Prostate gland (tissue), 2 donors: ENCODE data around the gene EPX. TPM values are rescaled to one million over a fixed set of nuclear protein-coding genes. Genes with fewer than 3 reads are reported as not detected.

Source experiments
- DNase-seq: peaks from one replicate; pipeline ENCODE4 v3.0.0-alpha.2; 2019; ENCODE audit warnings: low spot score
- H3K27ac ChIP-seq, 2 donors: fragments of 200-600 bp; sonication (generic); 2 replicates each; pipeline ENCODE4 v1.5.1; 2017 to 2019
- H3K27me3 ChIP-seq: fragments of 200-600 bp; sonication (generic); replicated peaks from 2 replicates; pipeline ENCODE4 v1.5.1; 2019; ENCODE audit not compliant: insufficient read depth
- H3K36me3 ChIP-seq, 2 donors: fragments of 200-600 bp; sonication (generic); 1 replicate in 1 of 2; 2 replicates in 1 of 2; pipeline versions ENCODE4 v1.5.1 to v1.8.1; 2017 to 2019
- H3K4me1 ChIP-seq: fragments of 200-600 bp; sonication (generic); replicated peaks from 2 replicates; pipeline ENCODE4 v1.5.1; 2019
- H3K4me3 ChIP-seq, 2 donors: fragments of 200-600 bp; sonication (generic); 2 replicates each; pipeline ENCODE4 v1.5.1; 2017 to 2019
- H3K9me3 ChIP-seq: fragments of 200-600 bp; sonication (generic); 2 replicates; pipeline ENCODE4 v1.5.1; 2017
- CTCF ChIP-seq, 4 experiments: fragments of 200-600 bp in 2 of 4; fragments of 450-650 bp in 2 of 4; sonication (generic) in 2 of 4; IDR thresholded peaks; 1 replicate in 3 of 4; 2 replicates in 1 of 4; pipeline ENCODE4 v1.5.1; 2016 to 2019; ENCODE audit warnings: antibody characterized with exemption in 4 of 4, mild to moderate bottlenecking in 2 of 4, moderate library complexity in 2 of 4
- POLR2A ChIP-seq: fragments of 450-650 bp; IDR thresholded peaks from one replicate; pipeline ENCODE4 v1.6.1; 2016; ENCODE audit warnings: antibody characterized with exemption, mild to moderate bottlenecking
- POLR2AphosphoS5 ChIP-seq: sonication (generic); formaldehyde crosslinking; IDR thresholded peaks from one replicate; pipeline ENCODE4 v1.6.1; 2017; ENCODE audit warnings: antibody characterized with exemption
- WGBS: methylation state at CpG from one replicate; pipeline ENCODE4 v1.1.5; 2018; 5-methylcytosine and 5-hydroxymethylcytosine counted together
- intact Hi-C: fragments of 100-400 bp; cut with DNase I; formaldehyde crosslinking; loops from one replicate; pipeline ENCODE4 v1.14.2; 2022
- total RNA-seq, 2 donors: library from RNA; depleted of rRNA; stranded (reverse); fragments of >200 nt; gene quantifications; one replicate each; pipeline ENCODE4 v1.1.0, GENCODE V29; 2016

The EPX gene
- total RNA-seq, 2 donors from 2014 or later: not detected

DNA sequence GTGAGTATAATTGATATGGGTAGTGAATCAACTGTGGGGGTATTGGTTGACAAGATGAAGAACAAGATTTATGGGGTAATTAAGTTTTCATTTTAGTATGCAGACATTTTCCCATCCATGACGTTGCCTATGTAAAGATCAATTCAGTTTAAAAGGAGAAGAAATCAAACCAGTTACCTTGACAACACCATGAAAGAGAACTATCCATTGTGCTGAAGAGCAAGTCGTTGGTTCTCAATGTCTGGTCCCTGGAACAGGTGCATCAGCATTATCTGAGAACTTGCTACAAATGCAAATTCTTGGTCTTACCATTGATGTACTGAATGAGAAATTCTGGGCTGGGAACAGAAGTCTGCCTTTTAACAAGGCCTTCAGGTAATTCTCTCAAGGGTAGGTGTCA, 26.5 kb upstream of the EPX start:
- DNase-seq: no peak
- H3K27ac ChIP-seq: no peak overlapping the region
- 15% methylated on average over 2 of the region's 2 CpGs for WGBS
- H3K36me3 ChIP-seq: no peaks in the 10 kb centered on the region
- no peak for TF ChIP-seq CTCF (IDR thresholded peaks at IDR 0.05)
- no peak for TF ChIP-seq POLR2AphosphoS5
- no peak for TF ChIP-seq POLR2A
- no peak overlapping the region for H3K4me3 ChIP-seq
- no peaks in the 10 kb centered on the region for H3K9me3 ChIP-seq
- intact Hi-C loops: no loop called here
- H3K27me3 ChIP-seq: no peaks in the 10 kb centered on the region
- H3K4me1 ChIP-seq: no peaks in the 10 kb centered on the region

DNA sequence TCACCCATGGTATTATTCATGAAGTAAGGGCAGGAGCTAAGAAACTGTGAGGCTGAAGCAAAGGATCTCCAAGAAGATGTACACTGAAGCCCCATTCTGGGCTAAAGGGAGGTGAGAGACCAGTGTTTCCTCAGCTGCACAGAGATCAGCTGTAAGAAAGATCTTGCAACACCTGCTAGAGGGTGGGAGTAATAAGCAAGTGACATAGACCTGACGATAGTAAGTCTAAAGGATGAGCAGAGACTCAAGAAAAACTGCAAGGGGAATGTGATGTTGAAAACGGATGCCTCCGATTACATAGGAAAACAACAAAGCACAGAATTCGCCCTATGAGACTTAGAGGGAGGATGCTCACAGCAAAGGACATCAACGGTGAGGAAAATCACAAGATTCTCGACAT, 25.8 kb upstream of the EPX start, which contains the start of gene OR4D2:
OR4D2 (plus strand) TSS at position 301 of the 400 bp plus-strand sequence. CDS start 2,674 bp downstream, outside the sequence.
- no peak within 1 kb of the TSS for H3K4me3 ChIP-seq
- WGBS: 60% methylated on average over 6 of the region's 6 CpGs
- DNase-seq: no peak
- intact Hi-C loops: no loop called here
- no peaks in the 10 kb centered on the region for H3K9me3 ChIP-seq
- no peaks in the 10 kb centered on the region for H3K27me3 ChIP-seq
- H3K36me3 ChIP-seq: no peaks in the 10 kb centered on the region
- H3K4me1 ChIP-seq: no peaks in the 10 kb centered on the region
- H3K27ac ChIP-seq: no peak within 1 kb of the TSS
- no peak for TF ChIP-seq POLR2A
- no peak for TF ChIP-seq POLR2AphosphoS5
- no peak for TF ChIP-seq CTCF (IDR thresholded peaks at IDR 0.05)

GRCh38 chr17:58170622-58171021, 21.9 kb upstream of the EPX start:
- Histone ChIP-seq H3K9me3 (no peaks in the 10 kb centered on the region), H3K27me3 (no peaks in the 10 kb centered on the region), H3K4me1 (no peaks in the 10 kb centered on the region), H3K27ac (no peak overlapping the region), H3K36me3 (no peaks in the 10 kb centered on the region), H3K4me3 (no peak overlapping the region)
- no peak for TF ChIP-seq CTCF (IDR thresholded peaks at IDR 0.05)
- no peak for TF ChIP-seq POLR2A
- TF ChIP-seq POLR2AphosphoS5: no peak
- WGBS: 62% methylated on average over 4 of the region's 4 CpGs
- DNase-seq: no peak
- intact Hi-C loops: no loop called here

DNA sequence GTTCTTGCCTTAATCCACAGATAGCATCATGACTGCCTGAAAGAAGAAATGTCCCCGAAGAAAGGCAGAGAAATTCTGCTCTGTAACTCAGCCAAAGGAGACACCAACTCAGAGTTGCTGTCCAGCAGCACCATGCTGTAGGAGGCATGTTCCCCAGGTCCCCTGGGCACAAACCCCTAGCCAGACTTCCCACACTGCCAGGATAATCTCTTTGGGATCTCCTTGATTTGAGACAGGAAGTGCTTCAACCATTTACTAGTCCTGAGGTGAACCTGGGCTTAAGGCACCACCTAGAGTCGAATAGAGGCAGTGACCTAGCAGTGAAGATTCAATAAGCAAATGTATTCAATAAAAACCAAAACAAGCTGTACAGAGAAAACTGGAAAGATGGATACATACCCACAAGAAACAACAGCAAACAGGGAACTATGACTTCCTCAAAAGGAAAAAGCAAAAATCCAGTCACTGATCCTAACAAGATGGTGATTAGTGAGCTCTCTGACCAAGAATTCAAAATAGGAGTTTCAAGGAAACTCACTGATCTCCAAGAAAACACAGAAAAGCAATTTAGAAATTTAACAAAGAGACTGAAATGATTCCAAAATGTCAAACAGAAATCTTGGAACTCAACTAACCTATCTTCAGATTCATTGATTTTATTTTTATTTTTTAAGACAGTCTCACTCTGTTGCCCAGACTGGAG, 20.0 kb upstream of the EPX start:
- intact Hi-C loops: no loop called here
- Histone ChIP-seq H3K27me3 (no peaks in the 10 kb centered on the region), H3K36me3 (no peaks in the 10 kb centered on the region), H3K4me3 (no peak overlapping the region), H3K4me1 (no peaks in the 10 kb centered on the region), H3K9me3 (no peaks in the 10 kb centered on the region), H3K27ac (no peak overlapping the region)
- no peak for DNase-seq
- WGBS: 46% methylated on average over 2 of the region's 2 CpGs
- TF ChIP-seq CTCF (IDR thresholded peaks at IDR 0.05) (no peak), POLR2A (no peak)

DNA sequence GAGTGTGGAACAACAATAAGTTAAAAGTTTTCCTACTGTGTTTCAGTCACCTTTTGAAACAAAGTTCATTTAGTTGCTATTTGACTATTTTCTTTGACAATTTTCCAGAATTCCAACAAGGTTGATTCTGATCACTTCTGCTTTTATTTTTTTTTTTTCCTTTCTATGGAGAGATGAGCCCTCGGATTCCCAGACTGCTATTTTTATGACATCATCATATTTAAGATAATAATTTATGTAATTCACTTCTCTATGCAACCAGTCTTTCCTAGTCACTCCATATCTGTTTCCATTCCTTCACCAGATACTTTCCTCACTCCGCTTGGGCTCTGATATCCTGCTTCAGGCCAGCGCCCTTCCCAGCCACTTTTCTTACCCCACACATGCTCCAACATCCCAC, 17.7 kb upstream of the EPX start:
- Histone ChIP-seq H3K36me3 (no peaks in the 10 kb centered on the region), H3K4me1 (no peaks in the 10 kb centered on the region), H3K27me3 (no peaks in the 10 kb centered on the region), H3K27ac (no peak overlapping the region), H3K4me3 (no peak overlapping the region), H3K9me3 (no peaks in the 10 kb centered on the region)
- TF ChIP-seq POLR2AphosphoS5: no peak
- no peak for TF ChIP-seq POLR2A
- TF ChIP-seq CTCF (IDR thresholded peaks at IDR 0.05): no peak
- intact Hi-C loops: no loop called here
- no peak for DNase-seq
- 59% methylated on average over 3 of the region's 3 CpGs for WGBS
